Thyroid gland (tissue), 4 donors: ENCODE data around the gene KCNJ10.

Experiments used
- CTCF ChIP-seq, 6 experiments: fragments of 200-600 bp in 3 of 6; fragments of 450-650 bp in 3 of 6; sonication (generic) in 3 of 6; IDR thresholded peaks; one replicate each; pipeline ENCODE4 v1.5.1; 2016 to 2019; ENCODE audit warnings: antibody characterized with exemption in 6 of 6, mild to moderate bottlenecking in 2 of 6, inconsistent platforms in 1 of 6, moderate library complexity in 1 of 6
- POLR2A ChIP-seq, 2 donors: fragments of 450-650 bp; IDR thresholded peaks; one replicate each; pipeline ENCODE4 v1.6.1; 2017; ENCODE audit warnings: antibody characterized with exemption in 2 of 2, mild to moderate bottlenecking in 2 of 2, moderate library complexity in 1 of 2

GRCh38 chr1:160091666-160092223 is 21.8 kb upstream of the KCNJ10 start:
- TF ChIP-seq CTCF (IDR thresholded peaks at IDR 0.05) (no peak), POLR2A (IDR thresholded peaks at IDR 0.05) (no peak)
